Measurements from ENCODE around the gene ARHGEF10L. TPM values are rescaled to one million over a fixed set of nuclear protein-coding genes. Genes with fewer than 3 reads are reported as not detected.

The ARHGEF10L gene
- total RNA-seq, 4 donors from 2014 or later, result 72.7 to 177 (median 156) TPM

- DNase-seq, result no peak
- H3K27ac ChIP-seq, result no peak overlapping the region
- no peak overlapping the region for H3K4me3 ChIP-seq
- peaks cover 0 to 3% (median 0%) of the 10 kb centered on the region in 4 donors for H3K4me1 ChIP-seq
- TF ChIP-seq, protein P1, sequence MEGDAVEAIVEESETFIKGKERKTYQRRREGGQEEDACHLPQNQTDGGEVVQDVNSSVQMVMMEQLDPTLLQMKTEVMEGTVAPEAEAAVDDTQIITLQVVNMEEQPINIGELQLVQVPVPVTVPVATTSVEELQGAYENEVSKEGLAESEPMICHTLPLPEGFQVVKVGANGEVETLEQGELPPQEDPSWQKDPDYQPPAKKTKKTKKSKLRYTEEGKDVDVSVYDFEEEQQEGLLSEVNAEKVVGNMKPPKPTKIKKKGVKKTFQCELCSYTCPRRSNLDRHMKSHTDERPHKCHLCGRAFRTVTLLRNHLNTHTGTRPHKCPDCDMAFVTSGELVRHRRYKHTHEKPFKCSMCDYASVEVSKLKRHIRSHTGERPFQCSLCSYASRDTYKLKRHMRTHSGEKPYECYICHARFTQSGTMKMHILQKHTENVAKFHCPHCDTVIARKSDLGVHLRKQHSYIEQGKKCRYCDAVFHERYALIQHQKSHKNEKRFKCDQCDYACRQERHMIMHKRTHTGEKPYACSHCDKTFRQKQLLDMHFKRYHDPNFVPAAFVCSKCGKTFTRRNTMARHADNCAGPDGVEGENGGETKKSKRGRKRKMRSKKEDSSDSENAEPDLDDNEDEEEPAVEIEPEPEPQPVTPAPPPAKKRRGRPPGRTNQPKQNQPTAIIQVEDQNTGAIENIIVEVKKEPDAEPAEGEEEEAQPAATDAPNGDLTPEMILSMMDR (IDR thresholded peaks at IDR 0.05), result no peak
- TF ChIP-seq POLR2A (IDR thresholded peaks at IDR 0.05), result no peak
- no peaks in the 10 kb centered on the region for H3K9me3 ChIP-seq
- H3K27me3 ChIP-seq, result no peaks in the 10 kb centered on the region
- peaks cover 0 to 99% (median 0%) of the 10 kb centered on the region in 3 donors for H3K36me3 ChIP-seq
Measured at GRCh38 chr1:17635276-17635675, 95.8 kb downstream of the ARHGEF10L start.

GRCh38 chr1:17635811-17636210 is 96.3 kb downstream of the ARHGEF10L start:
- H3K9me3 ChIP-seq, result no peaks in the 10 kb centered on the region
- no peak overlapping the region for H3K27ac ChIP-seq
- peaks cover 0 to 3% (median 0%) of the 10 kb centered on the region in 4 donors for H3K4me1 ChIP-seq
- H3K4me3 ChIP-seq, result no peak overlapping the region
- no peak for TF ChIP-seq POLR2A (IDR thresholded peaks at IDR 0.05)
- TF ChIP-seq, protein P1 (IDR thresholded peaks at IDR 0.05), result no peak
- H3K27me3 ChIP-seq, result no peaks in the 10 kb centered on the region
- DNase-seq, result peak in 2 of 3 donors; percentile 60 to 70
- peaks cover 0 to 98% (median 0%) of the 10 kb centered on the region in 3 donors for H3K36me3 ChIP-seq

DNA sequence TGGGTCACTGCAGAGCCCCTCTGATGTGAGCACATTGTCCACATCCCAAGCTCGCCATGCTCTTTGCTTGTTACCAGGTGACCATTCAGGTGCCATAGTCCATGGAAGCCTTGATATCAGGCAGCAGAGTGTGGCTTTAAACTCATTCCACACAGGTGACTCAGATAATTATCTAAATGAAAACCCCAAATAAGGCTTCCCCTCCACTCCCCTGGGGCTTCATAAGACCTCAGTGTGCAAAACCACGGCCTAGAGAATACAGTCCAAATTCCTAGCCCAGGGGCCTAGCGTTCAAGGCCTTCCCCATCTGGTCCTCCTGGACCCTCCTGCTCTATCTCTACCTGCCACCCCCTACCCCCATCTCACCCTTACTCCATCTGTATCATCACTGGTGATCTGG is 97.1 kb downstream of the ARHGEF10L start:
- DNase-seq, result no peak
- Histone ChIP-seq H3K36me3 (peaks cover 0 to 98% (median 0%) of the 10 kb centered on the region in 3 donors), H3K27me3 (no peaks in the 10 kb centered on the region), H3K4me1 (peaks cover 0 to 3% (median 0%) of the 10 kb centered on the region in 4 donors), H3K4me3 (no peak overlapping the region), H3K9me3 (no peaks in the 10 kb centered on the region), H3K27ac (no peak overlapping the region)
- TF ChIP-seq, protein P1 (IDR thresholded peaks at IDR 0.05), result no peak
- TF ChIP-seq POLR2A (IDR thresholded peaks at IDR 0.05), result no peak

GRCh38 chr1:17637055-17637454 is 97.6 kb downstream of the ARHGEF10L start:
- no peak for DNase-seq
- Histone ChIP-seq H3K27me3 (no peaks in the 10 kb centered on the region), H3K9me3 (no peaks in the 10 kb centered on the region), H3K36me3 (peaks cover 0 to 96% (median 0%) of the 10 kb centered on the region in 3 donors), H3K27ac (no peak overlapping the region), H3K4me1 (peaks cover 0 to 3% (median 0%) of the 10 kb centered on the region in 4 donors), H3K4me3 (no peak overlapping the region)
- TF ChIP-seq POLR2A (IDR thresholded peaks at IDR 0.05), result no peak
- TF ChIP-seq, protein P1 (IDR thresholded peaks at IDR 0.05), result no peak

GRCh38 chr1:17639703-17640340 is 100.3 kb downstream of the ARHGEF10L start:
- Histone ChIP-seq H3K9me3 (no peaks in the 10 kb centered on the region), H3K4me1 (peaks cover 0 to 3% (median 0%) of the 10 kb centered on the region in 4 donors), H3K4me3 (no peak overlapping the region), H3K36me3 (peaks cover 0 to 76% (median 0%) of the 10 kb centered on the region in 3 donors), H3K27ac (no peak overlapping the region), H3K27me3 (no peaks in the 10 kb centered on the region)
- no peak for TF ChIP-seq POLR2A (IDR thresholded peaks at IDR 0.05)
- TF ChIP-seq, protein P1 (IDR thresholded peaks at IDR 0.05), result no peak
- no peak for DNase-seq

Measured in Peyer's patch (tissue), 4 donors.